ENCODE results near the gene RP2.

The RP2 gene

DNA sequence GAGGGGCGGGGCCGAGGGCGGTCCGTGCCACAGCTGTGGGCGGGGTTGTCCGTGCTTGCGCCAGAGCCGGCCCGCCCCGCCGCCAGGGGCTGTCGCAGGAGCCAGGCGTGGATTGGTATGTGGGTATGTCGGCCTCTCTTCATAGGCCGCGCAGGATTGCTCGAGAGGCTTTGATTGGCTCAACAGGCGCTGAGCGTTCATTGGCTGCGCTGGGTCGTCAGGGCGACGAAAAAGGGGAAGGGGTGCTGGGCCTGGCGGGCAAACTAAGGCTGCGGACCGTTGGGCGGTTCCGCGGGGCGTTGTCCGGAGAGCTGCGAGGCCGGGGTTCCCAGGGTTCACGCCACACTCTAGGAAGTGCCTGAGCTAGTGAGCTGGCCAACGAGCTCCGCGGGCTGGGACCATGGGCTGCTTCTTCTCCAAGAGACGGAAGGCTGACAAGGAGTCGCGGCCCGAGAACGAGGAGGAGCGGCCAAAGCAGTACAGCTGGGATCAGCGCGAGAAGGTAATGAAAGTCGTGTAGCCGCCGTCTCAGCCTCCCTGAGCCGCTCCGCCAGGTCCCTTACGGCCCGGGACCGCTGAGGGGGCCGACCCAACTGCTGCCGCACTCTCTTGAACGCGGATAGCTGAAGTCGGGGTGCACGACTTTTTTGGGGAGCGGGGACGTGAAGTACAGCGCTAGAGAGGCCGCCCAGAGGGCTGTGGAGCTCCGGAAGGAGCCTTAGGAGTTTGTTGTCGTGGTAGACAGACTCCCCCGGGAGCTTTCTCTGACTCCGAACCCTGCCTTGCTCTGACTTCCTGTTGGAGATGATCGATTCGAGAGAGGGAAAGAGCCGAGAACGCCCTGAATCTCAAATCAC lies at the start of gene RP2:
Gene RP2, plus strand, starts transcription at position 343 of the 857 bp plus-strand sequence. Its CDS starts 58 bp downstream, at position 401.
- peak; percentile 92 for DNase-seq

- no peak for DNase-seq
Observed at GRCh38 chrX:46788902-46789301, 47.9 kb upstream of the RP2 start.

DNA sequence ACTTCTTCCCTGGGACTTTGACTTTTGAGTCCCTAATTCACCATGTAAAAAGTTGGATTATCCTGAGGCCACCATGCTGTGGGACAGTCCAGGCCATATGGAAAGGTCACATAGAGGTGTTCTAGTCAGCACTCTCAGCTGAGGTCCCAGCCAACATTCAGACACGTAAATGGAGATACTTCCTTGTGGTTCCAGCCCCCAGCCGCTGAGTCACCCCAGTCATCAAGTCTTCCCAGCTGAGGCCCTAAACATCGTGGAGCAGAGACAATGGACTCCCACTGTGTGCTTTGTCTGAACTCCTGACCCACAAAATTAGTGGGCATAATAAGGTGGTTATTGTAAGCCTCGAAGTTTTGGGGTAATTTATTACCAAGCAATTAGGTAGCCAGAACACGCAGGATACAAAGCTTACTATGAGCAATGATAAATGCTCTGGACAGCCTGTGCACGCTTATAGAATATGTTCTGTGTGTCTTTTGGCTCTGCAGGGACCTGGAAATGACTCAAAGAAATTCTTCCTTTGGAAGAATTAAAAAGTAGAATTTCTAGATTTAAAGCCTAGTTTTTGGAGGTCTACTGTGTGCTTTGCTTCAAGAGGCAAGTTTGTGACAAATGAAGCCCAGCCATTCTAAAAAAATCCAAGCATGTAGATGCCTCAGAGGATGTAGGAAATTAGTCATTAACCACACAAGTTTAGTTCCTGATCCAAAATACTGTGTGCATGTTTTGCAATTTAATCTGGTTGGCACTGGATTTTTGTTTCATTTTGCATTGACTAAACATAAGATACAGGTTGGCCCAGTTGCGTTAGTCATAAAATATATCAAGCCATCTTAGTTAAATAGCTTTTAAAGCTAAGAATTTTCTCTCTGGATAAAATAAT lies 44.7 kb upstream of the RP2 start:
- DNase-seq: no peak

DNA sequence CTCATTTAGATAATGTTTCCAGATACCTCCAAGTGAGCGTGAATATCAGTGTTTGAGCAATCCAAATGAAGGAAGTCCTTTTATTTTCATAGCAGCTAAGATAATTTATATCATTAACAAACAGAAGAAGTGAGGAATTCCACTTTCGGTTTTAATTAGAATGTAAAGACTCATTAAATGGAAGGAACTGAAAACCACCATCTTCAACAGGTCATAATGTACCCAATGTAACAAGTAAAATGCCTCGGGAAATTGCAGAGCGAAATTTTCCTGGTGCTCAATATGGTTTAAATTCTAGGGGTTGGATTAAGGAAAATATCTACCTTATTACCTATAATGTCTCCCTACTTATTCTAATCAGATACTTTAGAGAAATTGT lies 44.0 kb upstream of the RP2 start:
- no peak for DNase-seq

GRCh38 chrX:46793386-46794143 lies 43.3 kb upstream of the RP2 start:
- no peak for DNase-seq

DNA sequence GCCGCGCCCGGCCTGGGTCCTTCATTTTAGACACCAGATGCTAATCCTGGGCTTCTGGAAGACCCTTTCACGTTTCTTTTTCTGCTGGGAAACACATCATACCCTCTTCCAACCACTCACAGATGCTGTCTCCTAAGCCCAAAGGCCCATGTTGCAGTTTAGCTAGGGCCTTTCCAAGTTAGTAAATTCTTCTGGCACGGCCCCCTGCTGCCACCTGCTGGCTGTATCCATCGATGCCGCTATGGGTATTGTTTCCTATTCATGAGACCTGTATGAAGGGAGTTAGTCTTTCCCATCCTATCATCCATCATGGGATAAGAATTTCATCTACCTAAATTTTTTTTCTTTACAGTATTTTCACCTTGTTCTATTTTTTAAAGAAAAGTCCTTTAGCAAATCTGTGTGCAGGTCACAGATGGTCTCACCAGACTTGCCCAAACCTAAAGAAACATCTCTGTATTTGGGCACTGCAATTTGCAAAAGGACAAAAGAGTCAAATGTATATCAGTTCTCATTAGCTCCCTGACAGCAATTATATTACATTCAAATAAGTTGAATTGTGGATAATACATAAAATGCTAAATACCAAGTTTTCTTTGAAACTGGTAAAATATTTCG lies 40.2 kb upstream of the RP2 start:
- DNase-seq: peak; percentile 61

DNA sequence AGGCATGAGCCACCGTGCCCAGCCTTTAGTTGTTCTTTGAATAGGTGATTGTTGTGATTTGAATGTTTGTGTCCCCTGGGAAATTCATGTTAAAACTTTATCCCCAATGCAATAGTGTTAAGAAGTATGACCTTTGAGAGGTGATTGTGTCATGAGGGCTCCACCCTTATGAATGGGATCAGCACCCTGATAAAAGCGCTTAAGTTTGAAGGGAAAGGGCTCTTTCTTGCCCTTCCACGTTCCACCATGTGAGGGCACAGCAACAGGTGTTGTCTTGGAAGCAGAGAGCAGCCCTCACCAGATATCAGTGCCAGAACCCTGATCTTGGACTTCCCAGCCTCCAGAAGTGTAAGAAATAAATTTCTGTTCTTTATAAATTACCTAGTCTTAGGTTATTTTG lies 33.7 kb upstream of the RP2 start:
- DNase-seq: no peak

DNA sequence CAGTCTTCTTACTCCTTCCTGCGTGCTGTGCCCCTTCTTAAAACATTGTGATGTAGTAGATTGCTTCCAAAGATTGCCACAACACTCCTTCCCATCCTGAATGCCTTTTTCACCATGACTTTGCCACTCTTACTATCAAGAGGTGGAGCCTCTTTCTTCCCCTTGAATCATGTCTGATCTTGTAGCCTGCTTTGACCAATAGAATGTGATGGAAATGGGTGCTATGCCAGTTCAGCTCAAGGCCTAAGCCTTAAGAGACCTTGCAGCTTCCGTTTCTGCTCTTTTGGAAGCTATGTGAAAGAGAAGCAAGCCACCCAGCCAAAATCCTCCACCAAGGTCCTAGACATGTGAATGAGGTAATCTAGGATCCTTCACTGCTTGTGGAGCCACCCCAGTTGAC lies 31.6 kb upstream of the RP2 start:
- no peak for DNase-seq

DNA sequence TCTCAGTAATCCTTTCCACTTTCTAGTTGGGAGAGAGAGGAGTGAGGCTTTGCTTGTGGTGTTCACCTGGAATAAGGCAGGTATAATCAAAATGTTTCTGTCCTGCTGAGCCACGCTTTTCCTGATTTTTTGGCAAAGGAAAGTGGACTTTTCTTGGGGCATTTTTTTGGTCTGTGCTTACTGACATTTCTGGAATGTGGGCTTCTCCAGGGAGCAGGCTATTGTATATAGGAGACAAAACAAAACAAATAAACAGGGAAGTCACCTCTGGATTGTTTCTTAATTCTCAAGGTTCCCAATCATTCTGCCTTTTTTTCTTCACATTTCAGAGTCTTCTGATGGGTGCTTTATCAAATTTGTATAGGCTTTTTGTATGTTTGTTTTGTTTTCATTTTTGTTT lies 25.7 kb upstream of the RP2 start:
- DNase-seq: no peak

DNA sequence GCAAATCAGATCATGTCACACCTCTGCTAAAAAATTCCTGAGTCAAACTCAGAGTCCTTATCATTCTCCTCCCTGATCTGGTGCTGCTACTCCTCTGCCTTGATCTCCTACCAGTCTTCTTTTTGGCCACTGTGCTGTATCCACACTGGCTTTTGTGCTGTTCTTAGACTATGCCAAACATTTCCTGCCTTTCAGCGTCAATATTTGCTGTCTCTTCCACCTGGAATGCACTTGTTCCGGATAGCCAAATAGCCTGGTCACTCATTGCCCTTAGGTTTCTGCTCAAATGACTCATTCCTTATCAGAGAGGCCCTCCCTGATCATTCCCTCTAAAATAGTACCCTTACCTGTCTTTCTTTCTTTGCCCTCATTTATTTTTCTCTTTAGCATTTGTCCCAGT lies 24.4 kb upstream of the RP2 start:
- DNase-seq: no peak

GRCh38 chrX:46814966-46815365 lies 21.9 kb upstream of the RP2 start:
- no peak for DNase-seq

DNA sequence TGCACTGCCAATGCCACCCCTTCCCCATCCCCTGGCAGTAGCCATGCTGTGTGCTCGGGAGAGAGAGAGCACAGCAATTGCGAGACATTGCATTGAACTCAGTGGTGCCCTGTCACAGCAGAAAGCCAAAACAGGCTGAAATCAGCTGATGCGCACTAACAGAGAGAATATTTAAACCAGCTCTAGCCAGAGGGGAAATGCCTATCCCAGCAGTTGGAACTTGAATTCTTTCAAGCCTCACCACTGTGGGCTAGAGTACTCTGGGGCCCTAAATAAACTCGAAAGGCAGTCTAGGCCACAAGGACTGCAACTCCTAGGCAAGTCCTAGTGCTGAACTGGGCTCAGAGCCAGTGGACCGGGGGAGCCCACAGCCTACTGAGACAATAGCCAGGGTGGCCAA lies 17.7 kb upstream of the RP2 start:
- no peak for DNase-seq

DNA sequence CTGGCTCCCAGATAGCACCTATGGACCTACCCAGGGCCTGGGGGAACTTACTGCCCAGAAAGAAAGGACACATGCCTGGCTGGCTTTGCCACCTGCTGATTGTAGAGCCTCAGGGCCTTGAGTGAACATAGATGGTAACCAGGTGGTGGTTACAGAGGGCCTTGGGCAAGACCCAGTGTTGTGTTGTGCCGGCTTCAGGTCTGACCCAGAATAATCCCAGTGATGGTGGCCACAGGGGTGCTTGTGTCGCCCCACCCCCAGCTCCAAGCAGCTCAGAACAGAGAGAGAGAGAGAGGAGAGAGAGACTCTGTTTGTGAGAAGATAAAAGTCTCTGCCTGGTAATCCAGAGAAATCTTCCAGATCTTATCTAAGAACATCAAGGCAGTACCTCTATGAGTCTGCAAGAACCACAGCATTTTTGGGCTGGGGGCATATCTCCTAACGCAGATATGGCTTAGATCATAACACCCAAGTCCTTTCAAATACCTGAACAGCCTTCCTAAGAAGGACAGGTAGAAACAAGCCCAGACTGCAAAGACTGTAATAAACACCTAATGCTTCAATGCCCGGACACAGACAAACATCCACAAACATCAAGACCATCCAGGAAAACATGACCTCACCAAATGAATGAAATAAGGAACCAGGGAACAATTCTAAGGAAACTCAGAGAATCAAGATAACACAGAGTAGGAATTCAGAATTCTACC lies 16.3 kb upstream of the RP2 start:
- no peak for DNase-seq

GRCh38 chrX:46823481-46823880 lies 13.4 kb upstream of the RP2 start:
- peak; percentile 34 for DNase-seq

DNA sequence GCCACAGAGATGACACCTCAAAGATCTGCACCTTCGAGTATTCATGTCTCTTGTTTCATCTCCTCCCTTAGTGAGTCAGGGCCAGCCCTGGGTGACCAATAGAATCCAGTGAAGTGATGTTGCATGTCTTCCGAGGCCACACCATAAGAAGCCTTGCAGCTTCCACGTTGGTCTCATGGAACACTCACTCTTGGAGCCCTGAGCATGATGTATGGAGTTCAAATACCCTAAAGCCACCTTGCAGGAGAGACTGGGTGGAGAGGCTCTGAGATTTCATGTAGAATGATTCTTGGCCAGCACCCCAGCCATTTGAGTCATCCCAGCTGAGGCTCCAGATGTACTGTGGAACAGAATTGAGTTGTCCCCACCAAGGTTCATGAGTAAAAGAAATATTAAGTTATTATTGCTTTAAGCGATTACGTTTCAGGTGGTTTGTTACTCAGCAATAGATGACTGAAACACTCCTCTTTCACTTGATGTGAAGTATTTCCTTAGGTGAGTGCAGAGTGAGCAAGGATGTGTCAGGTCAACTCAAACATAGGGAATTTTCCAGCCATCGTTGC lies 5.0 kb upstream of the RP2 start:
- DNase-seq: no peak

- peak; percentile 6 for DNase-seq
Observed at GRCh38 chrX:46837558-46838485, 979 bp downstream of the RP2 start.

- no peak for DNase-seq
Observed at GRCh38 chrX:46838486-46838870, 1.6 kb downstream of the RP2 start.

DNA sequence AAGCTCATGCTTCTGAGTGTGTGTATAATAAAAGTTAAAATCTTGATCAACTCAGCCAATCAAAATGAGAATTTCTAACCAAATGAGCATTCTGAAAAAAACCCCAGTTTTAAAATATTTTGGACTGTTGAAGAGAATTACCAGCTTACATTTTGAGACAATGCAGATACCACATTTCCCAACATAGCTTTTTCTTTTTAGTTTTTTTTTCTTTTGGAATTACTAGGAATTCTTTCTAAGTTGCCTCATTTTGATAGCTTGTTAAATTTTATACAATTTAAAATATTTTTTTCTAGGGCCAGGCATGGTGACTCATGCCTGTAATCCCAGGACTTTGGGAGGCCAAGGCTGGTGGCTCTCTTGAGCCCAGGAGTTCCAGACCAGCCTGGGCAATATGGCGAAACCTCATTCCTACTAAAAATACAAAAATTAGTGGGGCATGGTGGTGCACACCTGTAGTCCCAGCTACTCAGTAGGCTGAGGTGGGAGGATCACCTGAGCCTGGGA lies 2.2 kb downstream of the RP2 start:
- no peak for DNase-seq

DNA sequence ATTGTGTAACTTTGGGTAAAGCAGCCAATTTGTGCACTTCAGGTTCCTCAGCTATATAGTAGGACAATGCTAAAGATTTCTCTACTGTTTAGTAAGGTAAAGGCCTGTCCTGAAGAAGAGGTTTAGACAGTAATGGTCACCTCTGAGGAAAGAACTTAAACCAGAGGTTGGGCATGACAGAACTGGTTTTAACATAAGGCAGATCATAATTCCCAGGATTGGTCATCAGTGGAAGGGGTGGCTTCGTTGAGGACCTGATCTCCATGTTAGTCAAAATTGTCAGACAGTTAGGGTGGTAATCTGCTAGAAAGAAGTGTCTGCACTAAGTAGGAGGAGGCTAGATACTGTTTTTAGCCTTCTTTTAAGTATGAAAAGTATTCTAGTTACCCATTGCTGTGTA lies 4.1 kb downstream of the RP2 start:
- DNase-seq: no peak

GRCh38 chrX:46841346-46841745 lies 4.5 kb downstream of the RP2 start:
- peak; percentile 60 for DNase-seq

DNA sequence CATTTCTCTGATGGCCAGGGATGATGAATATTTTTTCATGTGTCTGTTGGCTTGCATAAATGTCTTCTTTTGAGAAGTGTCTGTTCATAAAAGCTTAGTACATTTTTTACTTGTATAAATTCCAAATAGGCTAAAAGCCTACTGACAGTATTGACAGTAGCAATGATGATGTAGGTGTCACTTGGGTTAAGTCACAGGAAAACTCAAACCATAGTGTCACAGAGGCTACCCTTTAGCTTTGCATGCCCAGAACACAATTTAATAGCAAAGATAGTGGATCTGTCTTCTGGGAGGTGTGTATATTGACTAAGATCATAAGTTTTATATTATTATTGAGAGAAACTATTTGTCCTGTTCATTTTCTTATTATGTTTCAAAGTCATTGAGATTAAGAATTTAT lies 8.1 kb downstream of the RP2 start:
- DNase-seq: no peak
